Measurements from ENCODE around the gene PLCG2.

DNA sequence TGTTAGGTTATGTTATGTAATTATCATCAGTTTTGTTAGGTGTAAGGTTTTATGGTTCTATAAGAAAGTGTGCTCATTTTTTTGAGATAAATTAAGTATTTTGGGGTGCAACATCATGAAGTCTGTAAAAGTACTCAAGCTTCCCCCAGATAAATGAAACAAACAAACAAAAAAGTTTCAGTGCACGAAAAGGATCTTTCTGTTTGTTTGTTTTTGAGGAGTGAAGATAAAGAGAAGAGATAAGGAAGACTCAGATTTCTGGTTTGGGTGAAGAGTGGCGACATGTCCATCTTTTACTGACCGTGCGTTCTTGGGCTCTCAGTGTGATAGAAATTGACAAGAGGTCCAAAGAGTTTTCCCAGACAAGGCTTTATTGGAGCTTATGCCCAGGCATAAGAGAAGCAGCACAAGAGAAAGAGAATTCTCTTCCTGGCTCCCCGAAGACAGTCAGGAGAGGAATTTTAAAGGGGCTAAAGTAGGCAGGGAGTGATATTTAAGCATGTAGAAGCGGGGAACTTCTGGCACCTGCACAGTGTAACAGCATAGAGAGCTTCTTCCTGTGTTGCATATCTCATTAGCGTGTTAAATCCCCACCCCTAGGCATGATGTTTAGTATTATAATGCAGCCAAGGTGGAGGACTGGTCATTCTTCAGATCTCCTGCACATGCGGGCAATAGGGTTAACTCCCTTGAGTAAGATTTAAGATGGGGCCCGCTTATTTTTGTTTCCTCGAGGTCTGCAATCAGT is 71.3 kb downstream of the PLCG2 start:
- TF ChIP-seq POLR2AphosphoS5 (IDR thresholded peaks at IDR 0.05) (no peak), POLR2A (IDR thresholded peaks at IDR 0.05) (no peak)
